8988T (cell line): Measurements from ENCODE around the gene AAK1.
A peak's percentile ranks its signal among the peaks of the same experiment; 100 is the strongest.
"Not testable (repeated sequence)": the region's sequence is repeated elsewhere in the genome, so short reads cannot be mapped to it uniquely, and the experiment has no call there.

Experiments used
- DNase-seq: peaks from one replicate; pipeline ENCODE4 v3.0.0; 2011

The AAK1 gene

DNA sequence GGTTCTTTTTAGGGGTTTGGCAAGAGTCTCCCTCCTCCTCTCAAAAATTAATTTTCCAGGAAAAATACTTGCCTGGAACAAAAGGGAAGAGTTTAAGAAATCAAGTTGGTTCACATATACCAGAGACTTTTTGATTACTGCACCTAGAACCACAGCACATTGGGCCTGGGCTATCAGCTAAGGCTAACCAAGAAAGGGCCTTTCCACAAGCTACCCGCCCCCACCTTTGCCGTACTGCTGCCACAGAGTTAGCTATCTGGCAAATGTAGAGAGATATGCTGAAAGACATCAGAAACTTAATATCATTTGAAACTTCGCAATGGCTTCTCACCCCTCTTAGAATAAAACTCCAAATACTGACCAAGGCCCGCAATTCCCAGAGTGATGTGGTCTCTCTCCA is 76.9 kb downstream of the AAK1 start:
- DNase-seq, result no peak

DNA sequence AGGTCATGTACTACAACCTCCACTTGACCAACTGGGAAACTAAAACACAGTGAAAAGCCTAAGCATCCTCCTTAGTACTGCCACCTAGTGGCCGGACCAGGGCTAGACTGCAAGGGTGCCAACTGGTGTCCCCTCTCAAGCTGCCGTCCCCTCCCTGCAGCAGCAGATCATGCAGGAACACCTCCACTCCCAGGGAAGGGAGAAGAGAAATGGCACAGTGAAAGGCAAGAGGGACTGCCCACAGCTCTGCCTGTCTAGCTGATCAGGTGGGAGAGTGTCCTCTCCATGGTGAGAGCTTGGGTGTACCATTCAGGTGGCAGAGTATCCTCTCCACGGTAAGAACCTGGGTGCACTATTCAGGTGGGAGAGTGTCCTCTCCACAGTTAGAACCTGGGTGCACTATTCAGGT is 78.1 kb downstream of the AAK1 start:
- DNase-seq, result peak; percentile 40

DNA sequence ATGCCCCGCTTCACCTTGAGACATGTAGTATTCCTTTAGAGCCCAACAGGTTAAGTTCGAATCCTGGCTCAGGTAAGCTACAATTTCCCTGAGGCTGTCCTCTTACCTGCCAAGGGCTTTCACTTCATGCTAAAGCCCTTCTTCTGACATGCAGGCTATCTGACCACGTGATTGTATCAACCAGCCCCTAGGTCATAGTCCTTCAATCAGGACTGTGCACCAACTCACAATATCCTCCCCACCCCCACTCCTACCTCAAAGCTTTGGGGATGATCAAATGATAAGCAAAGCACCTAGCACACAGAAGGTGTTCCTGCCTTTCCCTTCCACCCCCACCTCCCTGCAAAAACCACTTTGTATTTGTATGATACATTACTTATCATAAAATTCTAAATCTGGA is 78.9 kb downstream of the AAK1 start:
- DNase-seq, result no peak

DNA sequence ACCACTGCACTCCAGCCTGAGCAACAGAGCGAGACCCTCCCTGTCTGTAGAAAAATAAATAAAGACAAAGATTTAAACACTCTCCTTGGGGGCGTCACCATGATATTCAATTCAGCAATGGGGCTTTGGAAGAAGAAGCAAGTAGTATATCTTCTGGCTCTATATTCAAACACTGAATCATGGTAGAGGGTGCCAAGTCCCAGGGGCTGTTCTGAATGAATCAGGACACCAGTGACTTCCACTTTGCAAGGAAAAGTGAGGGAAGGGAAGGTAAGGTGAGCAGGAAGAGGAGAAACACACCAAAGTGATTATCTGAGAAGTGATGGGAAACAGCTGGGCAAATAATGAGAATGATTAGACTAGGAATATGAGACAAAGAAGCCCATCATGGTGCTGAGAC is 80.5 kb downstream of the AAK1 start:
- DNase-seq, result no peak

DNA sequence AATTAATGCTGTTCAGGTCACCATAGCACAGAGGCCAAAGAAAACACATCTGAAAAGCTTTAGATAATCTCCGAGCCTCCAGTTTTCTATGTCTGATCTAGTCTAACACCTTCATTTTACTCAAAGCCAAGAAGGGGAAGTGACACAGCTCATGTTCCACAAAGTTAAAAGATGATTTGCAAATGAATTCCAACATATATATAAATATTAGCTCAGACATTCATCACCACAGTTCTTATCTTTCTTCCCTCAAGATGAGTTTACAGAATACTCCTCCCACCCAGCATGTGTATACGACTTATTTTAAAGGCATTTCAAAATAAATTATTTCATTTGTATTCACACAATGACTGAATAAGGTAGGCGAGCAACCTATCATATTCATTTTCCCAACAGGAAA is 82.4 kb downstream of the AAK1 start:
- DNase-seq, result no peak

DNA sequence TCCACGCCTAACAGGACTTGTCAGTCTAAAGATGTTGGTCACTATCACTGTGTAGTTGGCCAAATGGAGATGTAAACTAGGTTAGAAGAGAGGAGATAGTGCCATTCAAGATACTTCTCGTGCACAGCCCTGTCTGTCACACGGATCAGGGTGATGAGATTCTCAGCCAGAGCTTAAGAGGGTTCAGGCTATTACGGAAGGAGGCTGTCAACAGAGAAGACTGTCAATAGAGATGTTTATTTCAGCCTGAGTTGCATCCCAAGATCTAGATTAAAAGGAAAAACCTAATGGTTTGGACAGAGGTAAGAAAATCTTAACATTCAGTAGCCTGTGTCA is 83.4 kb downstream of the AAK1 start:
- no peak for DNase-seq

DNA sequence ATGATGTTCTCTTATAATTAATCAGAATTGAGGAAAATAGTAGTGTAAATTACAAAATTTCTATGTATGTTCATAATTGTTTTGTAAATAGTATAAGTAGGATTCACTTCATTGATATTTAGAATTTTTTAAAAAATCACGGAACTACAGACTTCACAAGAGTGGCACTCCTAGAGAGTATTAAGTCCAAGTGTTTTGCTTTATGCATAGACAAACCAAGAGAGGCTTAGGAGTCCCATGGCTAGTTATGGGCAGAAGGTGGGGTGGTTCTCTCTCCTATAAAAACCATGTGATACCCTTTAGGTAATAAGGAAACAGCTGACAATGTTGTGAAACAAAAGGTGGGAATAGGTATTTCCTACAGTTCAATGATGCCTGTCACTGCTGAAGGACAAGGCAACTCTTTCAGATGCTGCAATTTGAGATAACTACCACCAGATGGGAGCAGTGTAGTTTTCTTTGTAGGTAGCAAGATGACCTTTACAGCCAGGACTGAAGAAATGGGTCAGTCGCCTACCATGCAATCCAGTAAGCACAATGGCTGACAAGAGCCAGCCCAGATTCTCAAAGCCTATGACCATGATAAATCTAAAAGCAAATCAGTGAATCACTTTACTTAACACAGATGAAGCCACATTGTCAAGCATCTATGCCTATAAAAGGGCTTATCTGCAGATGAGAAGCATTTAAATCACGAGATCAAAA is 83.9 kb downstream of the AAK1 start:
- no peak for DNase-seq

DNA sequence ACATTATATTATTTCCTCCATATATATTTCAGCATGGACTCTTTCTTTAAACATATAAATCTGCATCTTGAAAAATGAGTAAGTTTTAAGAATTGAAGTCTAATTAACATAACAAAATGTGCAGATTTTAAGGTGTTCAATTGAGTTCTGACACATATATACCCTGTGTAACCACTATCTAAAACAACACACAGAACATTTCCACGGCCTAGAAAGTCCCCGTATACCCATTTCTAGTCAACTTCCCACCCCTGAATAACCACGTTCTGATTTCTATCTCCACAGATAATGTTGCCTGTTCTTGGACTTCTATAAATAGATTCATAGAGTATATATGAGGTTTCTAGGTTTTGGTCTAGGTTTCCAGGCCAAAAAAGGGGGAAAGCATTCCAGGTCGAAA is 87.5 kb downstream of the AAK1 start:
- no peak for DNase-seq

DNA sequence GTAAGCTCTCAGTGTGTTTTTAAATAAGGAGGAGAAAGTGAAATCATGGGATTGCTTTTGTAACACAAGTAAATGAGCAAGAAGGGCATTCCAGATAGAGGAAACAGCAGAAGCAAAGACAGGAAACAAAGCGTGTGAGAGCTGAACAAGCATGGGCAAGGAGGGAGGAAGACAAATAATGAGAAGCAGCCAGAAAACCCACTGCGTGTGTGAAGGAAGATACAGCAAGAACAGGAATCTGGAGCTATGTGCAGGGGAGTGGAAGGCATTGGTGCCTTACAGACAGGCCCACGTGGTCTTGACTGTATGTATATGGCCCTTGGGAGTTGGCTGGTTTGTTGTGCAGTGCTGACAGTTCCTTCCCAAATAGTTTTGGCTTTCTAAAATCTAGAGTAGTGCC is 88.6 kb downstream of the AAK1 start:
- DNase-seq, result no peak

DNA sequence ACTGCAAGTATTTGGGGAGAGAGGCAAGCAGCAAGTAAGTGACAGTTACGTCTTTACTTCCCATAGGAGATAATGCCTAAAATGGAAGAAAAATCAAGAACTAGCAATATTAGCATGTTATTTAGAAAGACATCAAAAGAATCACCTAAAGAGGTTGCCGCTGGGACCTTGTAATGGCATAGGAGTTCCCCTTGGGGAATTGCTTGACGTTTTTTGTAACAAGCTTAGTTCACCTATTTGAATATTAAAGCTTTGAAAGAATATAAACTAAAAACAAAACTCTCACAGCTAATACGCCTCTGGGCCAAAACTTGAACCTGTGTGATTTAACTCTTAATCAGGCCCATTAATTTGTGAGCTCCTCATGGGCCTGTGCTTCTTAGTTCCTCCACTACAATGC is 89.0 kb downstream of the AAK1 start:
- no peak for DNase-seq

DNA sequence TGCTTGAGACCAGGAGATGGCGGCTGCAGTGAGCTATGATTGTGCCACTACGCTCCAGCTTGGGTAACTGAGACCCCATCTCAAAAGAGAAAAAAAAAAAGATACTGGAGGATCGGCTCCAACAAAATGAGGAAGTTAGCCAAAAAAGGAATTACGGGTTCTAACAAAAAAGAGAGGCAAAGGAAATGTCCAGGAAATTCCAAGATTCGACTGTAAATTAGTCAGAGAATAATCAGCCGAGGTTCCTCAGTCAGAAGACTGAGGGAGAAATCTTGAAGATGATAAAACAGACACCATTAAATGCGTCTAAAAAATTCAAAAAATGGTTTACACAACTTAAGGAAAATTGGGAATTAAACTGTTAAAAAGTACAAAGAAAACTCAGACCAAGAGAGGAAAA is 89.5 kb downstream of the AAK1 start:
- DNase-seq, result no peak

DNA sequence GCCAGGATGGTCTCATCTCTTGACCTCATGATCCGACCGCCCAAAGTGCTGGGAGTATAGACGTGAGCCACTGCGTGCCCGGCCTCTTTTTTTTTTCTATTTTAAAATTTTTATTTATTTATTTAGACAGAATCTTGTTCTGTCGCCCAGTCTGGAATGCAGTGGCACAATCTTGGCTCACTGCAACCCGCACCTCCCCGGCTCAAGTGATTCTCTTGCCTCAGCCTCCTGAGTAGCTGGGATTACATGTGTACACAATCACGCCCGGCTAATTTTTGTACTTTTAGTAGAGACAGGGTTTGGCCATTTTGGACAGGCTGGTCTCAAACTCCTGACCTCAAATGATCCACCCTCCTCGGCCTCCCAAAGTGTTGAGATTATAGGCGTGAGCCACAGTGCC is 93.0 kb downstream of the AAK1 start:
- not testable (repeated sequence) for DNase-seq

DNA sequence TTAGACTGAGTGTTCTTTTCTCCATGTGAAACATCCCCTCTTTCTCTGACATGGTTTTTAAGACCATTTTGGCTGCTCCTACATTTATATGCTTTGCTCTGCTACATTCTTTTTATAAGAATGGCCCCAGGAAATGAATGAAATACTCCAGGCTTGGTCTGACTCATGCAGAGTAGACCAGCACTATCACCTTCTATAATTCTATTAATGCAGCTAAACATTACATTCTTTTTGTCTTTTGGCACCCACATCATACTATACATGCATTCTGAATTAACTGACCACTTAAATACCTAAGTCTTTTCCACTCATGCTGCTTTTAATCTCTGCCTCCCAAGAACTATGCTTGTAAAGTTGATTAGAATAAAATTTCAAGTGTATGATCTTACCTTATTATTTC is 94.1 kb downstream of the AAK1 start:
- DNase-seq, result no peak

DNA sequence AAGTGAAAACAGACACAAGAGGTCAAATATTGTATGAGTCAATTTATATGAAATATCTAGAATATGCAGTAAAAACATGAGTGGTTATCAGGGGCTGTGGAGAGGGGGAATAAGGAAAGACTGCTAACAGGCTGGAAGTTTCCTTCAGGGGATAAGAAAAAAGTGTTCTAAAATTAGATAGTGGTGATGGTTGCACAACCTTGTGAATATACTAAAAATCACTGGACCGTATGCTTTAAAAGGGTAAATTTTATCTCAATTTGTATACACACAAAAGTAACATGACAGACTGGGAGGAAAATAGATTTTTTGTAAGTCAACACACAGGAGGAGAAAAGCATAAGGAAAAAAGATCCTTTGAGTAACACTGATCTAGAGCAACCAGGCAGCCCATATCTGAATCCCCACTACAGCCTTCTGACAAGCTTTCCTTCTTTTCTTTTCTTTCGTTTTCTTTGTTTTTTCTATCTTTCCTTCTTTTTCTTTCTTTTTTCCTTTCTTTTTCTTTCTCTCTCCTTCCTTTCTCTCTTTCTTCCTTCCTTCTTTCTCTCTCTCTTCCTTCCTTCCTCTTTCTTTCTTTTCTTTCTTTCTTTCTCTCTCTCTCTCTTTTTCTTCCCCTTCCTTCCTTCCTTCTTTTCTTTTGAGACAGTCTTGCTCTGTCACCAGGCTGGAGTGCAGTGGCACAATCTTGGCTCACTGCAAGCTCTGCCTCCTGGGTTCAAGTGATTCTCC is 95.4 kb downstream of the AAK1 start:
- no peak for DNase-seq

DNA sequence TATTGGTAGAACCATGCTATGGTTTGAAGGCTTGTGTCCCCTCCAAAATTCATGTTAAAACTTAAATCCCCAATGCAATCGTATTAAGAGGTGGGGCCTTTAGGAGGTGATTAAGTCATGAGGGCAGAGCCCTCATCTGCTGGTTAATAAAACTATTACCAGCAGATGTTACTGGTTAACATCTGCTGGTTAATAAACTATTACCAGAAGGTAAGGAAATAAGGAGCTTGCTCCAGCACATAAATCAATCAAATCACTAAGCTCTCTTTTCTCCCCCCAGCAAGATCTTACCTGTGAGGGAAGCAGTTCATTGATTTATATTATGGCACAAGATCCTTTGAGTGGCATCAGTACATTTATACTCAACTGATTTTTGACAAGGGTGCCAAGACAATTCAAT is 96.9 kb downstream of the AAK1 start:
- DNase-seq, result no peak

DNA sequence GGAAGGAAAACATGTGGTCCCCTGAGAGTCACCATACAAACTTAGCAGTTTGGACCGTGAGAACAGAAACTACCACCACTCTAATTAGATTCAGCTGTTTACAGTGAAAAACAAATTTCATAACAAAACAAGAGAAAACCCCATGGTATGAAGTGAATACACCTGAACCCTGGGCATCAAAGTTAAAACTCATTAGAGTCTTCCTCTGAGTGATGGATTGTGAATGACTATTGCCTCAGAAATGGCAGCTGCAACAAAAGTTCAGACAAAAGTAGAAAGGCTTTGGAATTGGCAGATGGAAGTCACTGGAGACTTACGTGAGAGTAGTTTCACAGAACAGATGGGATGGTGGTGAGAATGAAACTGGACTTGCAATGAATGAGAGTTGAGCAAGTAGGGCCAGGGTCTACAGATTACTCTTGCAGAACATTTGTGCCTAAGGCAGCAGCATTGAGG is 98.0 kb downstream of the AAK1 start:
- no peak for DNase-seq

DNA sequence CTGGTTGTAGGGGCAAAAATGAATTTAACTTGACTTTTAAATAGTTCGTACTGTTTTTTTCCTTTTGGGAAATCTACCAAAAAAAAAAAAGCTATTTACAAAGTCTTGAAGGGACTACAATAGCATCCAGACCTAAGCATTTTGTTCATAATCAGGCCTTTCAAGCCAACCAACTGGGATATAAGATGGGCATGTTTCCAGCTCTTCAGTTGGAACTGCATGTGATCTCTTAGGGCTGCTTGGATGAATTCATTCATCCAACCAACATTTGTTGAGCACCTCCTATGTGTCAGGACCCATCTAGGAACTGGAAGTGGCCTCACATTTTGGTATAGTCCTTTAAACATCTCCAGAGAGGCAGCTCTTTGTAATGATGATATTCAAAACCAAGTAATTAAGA is 98.6 kb downstream of the AAK1 start:
- no peak for DNase-seq

DNA sequence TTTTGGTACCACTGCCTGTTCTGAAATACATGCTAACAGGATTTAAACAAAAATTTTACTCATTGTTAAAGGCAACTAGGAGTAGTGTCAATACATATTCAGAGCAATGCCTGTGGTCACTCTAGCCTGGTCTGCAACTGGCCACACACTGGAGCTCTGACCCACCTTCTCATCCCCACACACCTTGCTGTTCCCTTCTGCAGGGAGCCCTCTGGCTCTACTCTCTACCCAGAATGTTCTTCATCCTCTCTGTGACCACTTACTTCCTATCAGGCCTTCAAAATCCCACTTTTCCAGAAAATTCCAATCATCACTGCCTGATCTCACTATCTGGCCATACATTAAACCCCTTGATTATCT is 104.0 kb downstream of the AAK1 start:
- DNase-seq, result no peak

DNA sequence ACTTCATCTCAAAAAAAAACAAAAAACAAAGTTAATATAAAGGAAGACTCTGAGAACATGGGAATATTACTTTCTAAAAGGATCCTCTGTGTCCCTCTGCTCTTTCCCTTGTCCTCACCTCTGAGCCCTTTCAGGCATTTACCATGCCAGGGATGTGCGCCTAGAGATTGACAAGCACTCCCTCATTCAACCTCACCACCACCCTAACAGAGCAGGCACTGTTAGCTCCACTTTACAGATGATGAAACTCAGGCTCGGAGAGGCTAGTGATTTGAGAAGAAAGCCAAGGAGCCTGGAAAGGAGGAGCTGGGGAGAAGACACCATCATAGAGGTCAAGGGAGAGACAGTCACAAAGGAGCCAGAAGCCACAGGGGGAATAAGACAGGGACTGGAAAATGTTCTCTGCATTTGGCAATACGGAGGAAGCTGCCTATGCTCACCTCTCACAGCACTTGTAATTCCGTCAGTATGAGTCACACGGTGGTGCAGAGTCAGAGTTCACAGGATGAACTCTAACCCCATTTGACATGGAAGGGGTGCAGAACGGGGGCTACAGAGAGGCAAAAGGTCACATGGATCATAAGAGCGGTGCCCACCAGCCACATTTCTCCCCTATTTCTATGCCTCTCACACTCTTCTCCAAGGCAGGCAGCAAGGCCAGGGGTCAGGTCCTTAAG is 104.5 kb downstream of the AAK1 start:
- DNase-seq, result no peak

DNA sequence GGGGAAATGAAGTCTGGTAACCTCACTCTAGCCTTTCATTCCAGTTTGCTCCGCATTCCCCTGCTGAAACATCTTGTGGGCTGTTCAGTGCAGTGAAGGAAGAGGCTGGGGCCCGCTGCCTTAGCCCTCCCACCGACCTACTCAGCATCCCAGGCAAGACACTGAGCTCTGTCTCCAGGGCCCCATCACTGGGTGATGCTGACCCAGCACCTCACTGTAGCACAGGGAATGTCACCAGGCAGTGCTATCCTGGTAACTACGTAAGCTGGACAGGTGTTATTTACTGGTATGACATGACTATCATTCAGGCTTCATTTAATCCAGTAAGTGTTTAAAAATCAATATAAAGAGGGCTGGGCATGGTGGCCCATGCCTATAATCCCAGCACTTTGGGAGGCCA is 105.3 kb downstream of the AAK1 start:
- no peak for DNase-seq

DNA sequence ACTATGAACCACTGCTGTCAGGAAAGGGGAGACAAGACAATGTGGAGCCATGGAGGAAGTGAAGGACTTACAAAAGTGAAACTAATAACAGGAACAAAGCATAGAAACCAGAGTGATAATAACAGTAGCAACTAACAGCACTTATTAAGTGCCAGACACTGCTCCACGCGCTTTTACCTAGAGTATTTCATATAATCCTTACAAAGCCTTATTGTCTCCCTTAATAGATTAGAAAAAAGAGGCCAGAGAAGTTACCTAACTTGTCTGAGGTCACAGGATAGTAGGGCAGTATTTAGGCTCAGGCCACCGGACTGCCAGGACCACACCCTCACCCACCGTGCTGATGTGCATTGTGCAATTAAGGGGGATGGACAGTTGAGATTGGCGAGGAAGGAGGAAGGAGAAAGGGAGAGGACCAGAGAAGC is 107.7 kb downstream of the AAK1 start:
- DNase-seq, result no peak

DNA sequence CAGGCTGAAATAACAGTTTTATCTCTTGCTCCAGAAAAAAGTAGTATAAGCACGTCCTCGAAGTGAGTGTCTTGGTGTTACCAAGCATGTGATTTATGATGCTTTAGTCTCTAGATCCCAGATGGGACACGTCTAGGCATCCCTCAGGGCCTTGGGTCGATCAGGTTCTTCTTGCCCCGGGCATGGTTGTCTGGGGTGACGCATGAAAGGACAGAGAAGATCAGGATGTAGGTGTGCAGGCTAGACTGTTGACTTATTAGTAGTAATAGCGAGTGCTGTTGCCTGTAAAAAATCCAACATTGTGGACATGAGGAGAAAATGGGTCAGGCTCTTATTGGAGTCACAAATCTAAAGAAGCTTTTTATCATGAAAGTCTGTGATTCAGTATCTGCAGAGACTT is 112.4 kb downstream of the AAK1 start:
- DNase-seq, result no peak

DNA sequence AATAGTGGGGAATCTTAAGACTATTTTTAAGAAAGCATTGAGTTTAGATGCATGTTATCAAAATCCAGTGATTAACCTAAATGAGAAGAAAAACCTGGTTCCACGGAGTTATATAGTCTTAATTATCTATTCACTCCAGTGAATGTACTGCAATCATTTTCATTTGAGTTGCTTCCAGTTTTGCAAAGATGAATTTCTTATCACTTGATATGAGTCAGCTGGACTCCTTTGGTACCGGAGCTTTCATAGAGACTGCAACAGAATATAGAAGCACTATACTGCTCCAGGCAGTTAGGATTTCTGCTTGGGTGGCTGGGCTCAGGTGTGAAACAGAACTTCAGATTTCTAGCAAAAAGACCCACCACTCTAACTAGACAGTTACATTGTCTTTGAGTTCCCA is 114.1 kb downstream of the AAK1 start:
- no peak for DNase-seq

DNA sequence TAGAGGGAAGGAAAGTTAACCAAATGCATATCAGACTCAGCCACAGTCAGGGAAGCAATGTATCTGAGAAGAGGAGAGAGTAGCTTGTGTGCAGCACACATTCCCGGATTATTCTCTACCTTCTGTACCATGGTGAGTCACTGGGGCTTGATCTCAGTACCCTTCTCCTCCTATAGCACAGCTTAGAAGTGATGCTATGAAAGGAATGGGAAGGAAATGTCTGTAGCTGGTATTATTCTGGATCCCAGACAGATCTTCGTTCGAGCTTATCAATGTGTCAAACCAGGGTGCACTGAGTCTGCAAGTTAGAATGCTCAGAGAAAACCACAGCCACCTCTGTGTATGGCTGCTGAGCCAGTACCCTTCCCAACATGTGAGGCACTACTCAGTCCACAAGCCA is 118.3 kb downstream of the AAK1 start:
- no peak for DNase-seq

DNA sequence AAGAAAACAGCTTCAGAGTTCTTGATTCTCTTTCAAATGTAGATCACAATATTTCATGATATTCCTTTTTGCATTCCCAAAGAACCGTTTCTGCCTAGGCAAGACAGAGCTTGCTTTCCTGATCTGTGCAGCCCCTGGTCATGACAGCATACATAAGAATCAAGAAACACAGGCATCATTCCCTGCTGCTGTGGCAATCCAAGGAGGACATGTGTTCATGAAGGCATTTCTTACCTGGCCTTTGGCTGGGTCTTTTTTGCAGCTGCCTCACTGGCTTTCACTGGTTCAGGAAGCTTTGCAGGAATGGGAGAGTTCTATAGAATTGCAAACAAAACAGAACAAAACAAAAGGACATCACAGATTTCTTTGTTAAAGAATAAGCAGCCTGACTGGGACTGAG is 118.7 kb downstream of the AAK1 start:
- no peak for DNase-seq
